HEK293 (cell line): ENCODE measurements around the gene SUPT4H1.

Source experiments
- CTCF ChIA-PET: fragments of 350-600 bp; formaldehyde crosslinking; extraction: SDS; loops from one replicate; lab custom pipeline; 2021; ENCODE audit warnings: antibody characterized with exemption; lab: Yijun Ruan, JAX
- POLR2A ChIA-PET: fragments of 300-600 bp; formaldehyde crosslinking; extraction: SDS; loops from one replicate; lab custom pipeline; 2020; ENCODE audit warnings: antibody characterized with exemption, inconsistent platforms; lab: Yijun Ruan, JAX
- H3K27ac ChIP-seq: fragments of 200-500 bp; sonication (Bioruptor generic); 2 replicates; pipeline ENCODE4 v1.5.1; 2014; ENCODE audit warnings: low read depth, low read length, control low read depth, inconsistent platforms; ENCODE audit errors: extremely low read depth
- H3K36me3 ChIP-seq, 2 experiments: fragments of 200-500 bp in 1 of 2; sonication (Bioruptor generic) in 1 of 2; 1 replicate in 1 of 2; 2 replicates in 1 of 2; pipeline ENCODE4 v1.5.1; 2014 to 2017; ENCODE audit warnings: inconsistent platforms in 2 of 2, low read length in 2 of 2; ENCODE audit not compliant: control insufficient read depth in 2 of 2, insufficient read depth in 1 of 2
- H3K4me1 ChIP-seq: fragments of 200-500 bp; sonication (Bioruptor generic); 2 replicates; pipeline ENCODE4 v1.5.1; 2014; ENCODE audit warnings: mild to moderate bottlenecking, low read length, inconsistent platforms; ENCODE audit not compliant: control insufficient read depth, insufficient read depth
- H3K4me3 ChIP-seq: 2 replicates; pipeline ENCODE4 v1.5.1; 2011; ENCODE audit warnings: low read depth, mild to moderate bottlenecking, control low read depth, low read length, moderate library complexity
- H3K9me3 ChIP-seq: fragments of 200-500 bp; sonication (Bioruptor generic); 2 replicates; pipeline ENCODE4 v1.5.1; 2014; ENCODE audit warnings: low read depth, low read length, inconsistent platforms; ENCODE audit not compliant: control insufficient read depth, insufficient read depth
- AEBP2 ChIP-seq: fragments of 450-650 bp; formaldehyde crosslinking; IDR thresholded peaks from 2 replicates; pipeline ENCODE4 v1.5.1; 2016; ENCODE audit warnings: missing biosample characterization, missing genetic modification characterization, borderline replicate concordance
- BCL11B ChIP-seq: fragments of 450-650 bp; formaldehyde crosslinking; IDR thresholded peaks from 2 replicates; pipeline ENCODE4 v1.5.1; 2016; ENCODE audit warnings: low read depth, missing biosample characterization, missing genetic modification characterization
- EGR2 ChIP-seq: fragments of 450-650 bp; formaldehyde crosslinking; IDR thresholded peaks from 2 replicates; pipeline ENCODE4 v1.5.1; 2016; ENCODE audit warnings: low read depth, missing biosample characterization, missing genetic modification characterization
- GLIS1 ChIP-seq: fragments of 450-650 bp; formaldehyde crosslinking; IDR thresholded peaks from 2 replicates; pipeline ENCODE4 v1.5.1; 2016; ENCODE audit warnings: missing biosample characterization, missing genetic modification characterization
- GLIS2 ChIP-seq: fragments of 450-650 bp; formaldehyde crosslinking; IDR thresholded peaks from 2 replicates; pipeline ENCODE4 v1.5.1; 2016; ENCODE audit warnings: missing biosample characterization, missing genetic modification characterization
- KLF1 ChIP-seq: fragments of 450-650 bp; formaldehyde crosslinking; IDR thresholded peaks from 2 replicates; pipeline ENCODE4 v1.5.1; 2016; ENCODE audit warnings: missing biosample characterization, missing genetic modification characterization
- PRDM10 ChIP-seq: fragments of 450-650 bp; formaldehyde crosslinking; IDR thresholded peaks from 2 replicates; pipeline ENCODE4 v1.5.1; 2016; ENCODE audit warnings: missing biosample characterization, missing genetic modification characterization
- SCRT1 ChIP-seq: fragments of 450-650 bp; formaldehyde crosslinking; IDR thresholded peaks from 2 replicates; pipeline ENCODE4 v1.5.1; 2016; ENCODE audit warnings: missing biosample characterization, missing genetic modification characterization, borderline replicate concordance
- YY2 ChIP-seq: fragments of 450-650 bp; formaldehyde crosslinking; IDR thresholded peaks from 2 replicates; pipeline ENCODE4 v1.5.1; 2016; ENCODE audit warnings: missing biosample characterization, missing genetic modification characterization
- ZBTB26 ChIP-seq: fragments of 450-650 bp; formaldehyde crosslinking; optimal IDR thresholded peaks from 2 replicates; pipeline ENCODE3; 2016; ENCODE audit warnings: missing biosample characterization, mild to moderate bottlenecking, missing genetic modification characterization
- ZNF138 ChIP-seq: fragments of 450-650 bp; formaldehyde crosslinking; IDR thresholded peaks from 2 replicates; pipeline ENCODE4 v1.5.1; 2016; ENCODE audit warnings: missing biosample characterization, missing genetic modification characterization, borderline replicate concordance
- ZNF155 ChIP-seq: fragments of 450-650 bp; formaldehyde crosslinking; IDR thresholded peaks from 2 replicates; pipeline ENCODE4 v1.5.1; 2016; ENCODE audit warnings: missing biosample characterization, missing genetic modification characterization
- ZNF292 ChIP-seq: fragments of 450-650 bp; formaldehyde crosslinking; IDR thresholded peaks from 2 replicates; pipeline ENCODE4 v1.5.1; 2016; ENCODE audit warnings: low read depth, missing biosample characterization, missing genetic modification characterization, borderline replicate concordance
- ZNF324 ChIP-seq: fragments of 450-650 bp; formaldehyde crosslinking; IDR thresholded peaks from 2 replicates; pipeline ENCODE4 v1.5.1; 2016; ENCODE audit warnings: missing biosample characterization, missing genetic modification characterization
- ZNF341 ChIP-seq: fragments of 450-650 bp; formaldehyde crosslinking; IDR thresholded peaks from 2 replicates; pipeline ENCODE4; 2016; ENCODE audit warnings: low read depth, missing biosample characterization, missing genetic modification characterization
- ZNF530 ChIP-seq: fragments of 450-650 bp; formaldehyde crosslinking; IDR thresholded peaks from 2 replicates; pipeline ENCODE4 v1.5.1; 2016; ENCODE audit warnings: low read depth, missing biosample characterization, missing genetic modification characterization
- ZNF623 ChIP-seq: fragments of 450-650 bp; formaldehyde crosslinking; IDR thresholded peaks from 2 replicates; pipeline ENCODE4 v1.5.1; 2016; ENCODE audit warnings: missing biosample characterization, missing genetic modification characterization
- ZNF654 ChIP-seq: fragments of 450-650 bp; formaldehyde crosslinking; IDR thresholded peaks from 2 replicates; pipeline ENCODE4 v1.5.1; 2016; ENCODE audit warnings: low read depth, missing biosample characterization, missing genetic modification characterization
- ZNF664 ChIP-seq: fragments of 450-650 bp; formaldehyde crosslinking; IDR thresholded peaks from 2 replicates; pipeline ENCODE4 v1.5.1; 2016; ENCODE audit warnings: missing biosample characterization, missing genetic modification characterization
- ZNF692 ChIP-seq: fragments of 450-650 bp; formaldehyde crosslinking; IDR thresholded peaks from 2 replicates; pipeline ENCODE4 v1.5.1; 2016; ENCODE audit warnings: missing biosample characterization, missing genetic modification characterization
- ZNF830 ChIP-seq: fragments of 450-650 bp; IDR thresholded peaks from 2 replicates; pipeline ENCODE4 v1.5.0; 2018; ENCODE audit warnings: missing biosample characterization, missing genetic modification characterization, low read depth, mild to moderate bottlenecking, moderate library complexity
- ZSCAN30 ChIP-seq: fragments of 450-650 bp; IDR thresholded peaks from 2 replicates; pipeline ENCODE4 v1.5.1; 2018; ENCODE audit warnings: missing biosample characterization, mild to moderate bottlenecking, missing genetic modification characterization, moderate library complexity

Gene SUPT4H1

GRCh38 chr17:58328195-58329034 is 23.6 kb downstream of the SUPT4H1 start, which contains the start of gene TSPOAP1:
TSS of gene TSPOAP1 (minus strand) at chr17:58328795. CDS start at chr17:58327920, 875 bp downstream.
- Histone ChIP-seq H3K4me1 (no peaks in the 10 kb centered on the region), H3K27ac (no peak within 1 kb of the TSS), H3K9me3 (no peaks in the 10 kb centered on the region), H3K36me3 (no peaks in the 10 kb centered on the region), H3K4me3 (no peak within 1 kb of the TSS)
- ChIA-PET POLR2A (interaction anchor here (0.8 to 1.9 kb wide), 4 partner anchors 7 to 24 kb away, joined by 3 to 7 read pairs (median 6); partner anchors contain the start of gene SUPT4H1), CTCF (interaction anchor here (0.6 to 1.6 kb wide), 4 partner anchors 11 to 114 kb away, joined by 3 to 8 read pairs (median 4); no protein-coding TSS in a partner anchor)
- TF ChIP-seq GLIS2 (tag by site-specific recombination) (0 out of 2 replicates have a peak, but pooled peaks have one; percentile 12), ZNF830 (tag by site-specific recombination) (no peak), ZNF654 (no peak), PRDM10 (tag by site-specific recombination) (peak; percentile 47; the same call in 1 of the 2 replicates), EGR2 (tag by site-specific recombination) (peak; percentile 69), ZNF341 (tag by site-specific recombination) (peak; percentile 81), KLF1 (tag by site-specific recombination) (no peak), ZNF664 (tag by site-specific recombination) (no peak), ZNF623 (tag by site-specific recombination) (no peak), GLIS1 (tag by site-specific recombination) (0 out of 2 replicates have a peak, but pooled peaks have one; percentile 41), ZNF530 (no peak)

GRCh38 chr17:58327363-58328194 is 24.4 kb downstream of the SUPT4H1 start:
- H3K36me3 ChIP-seq = no peaks in the 10 kb centered on the region
- no peaks in the 10 kb centered on the region for H3K9me3 ChIP-seq
- ChIA-PET POLR2A (interaction anchor here (0.8 to 1.9 kb wide), 4 partner anchors 8 to 25 kb away, joined by 3 to 7 read pairs (median 6); partner anchors contain the start of gene SUPT4H1), CTCF (interaction anchor here (0.6 to 2.4 kb wide), 6 partner anchors 10 to 115 kb away, joined by 3 to 15 read pairs (median 4); no protein-coding TSS in a partner anchor)
- H3K27ac ChIP-seq = no peak overlapping the region
- H3K4me3 ChIP-seq = no peak overlapping the region
- no peaks in the 10 kb centered on the region for H3K4me1 ChIP-seq
- TF ChIP-seq AEBP2 (tag by site-specific recombination) (no peak), BCL11B (no peak), ZSCAN30 (tag by site-specific recombination) (no peak), ZNF292 (tag by site-specific recombination) (no peak), ZBTB26 (tag by site-specific recombination) (no peak), YY2 (tag by site-specific recombination) (no peak), SCRT1 (tag by site-specific recombination) (no peak), ZNF138 (tag by site-specific recombination) (no peak), ZNF155 (tag by site-specific recombination) (no peak), ZNF324 (tag by site-specific recombination) (no peak), ZNF692 (tag by site-specific recombination) (no peak)
